GM12878 (cell line): ENCODE data around the gene ZFPM1. TPM values are rescaled to one million over a fixed set of nuclear protein-coding genes. Genes with fewer than 3 reads are reported as not detected.

ENCODE experiments used
- ATAC-seq: fragments of 200-7000 bp; cut with Tn5 transposase; 3 replicates; pipeline ENCODE4 v1.9.1; 2020; ENCODE audit warnings: mild to moderate bottlenecking, moderate library complexity
- BruUV-seq: library from RNA; stranded (reverse); fragments of 400-500 nt; replicated peaks from 2 replicates; lab custom pipeline; 2021; lab: Mats Ljungman, UMichigan
- CTCF ChIA-PET: fragments of 300-600 bp; sonication (Branson Sonifier 250); formaldehyde crosslinking; extraction: SDS; loops from one replicate; lab custom pipeline; 2021; ENCODE audit warnings: inconsistent platforms; lab: Yijun Ruan, JAX
- POLR2A ChIA-PET: fragments of 350-600 bp; formaldehyde crosslinking; extraction: SDS; loops from one replicate; lab custom pipeline; 2021; ENCODE audit warnings: inconsistent platforms; lab: Charles Lee
- RAD21 ChIA-PET: fragments of 300-600 bp; sonication (Branson Sonifier 250); formaldehyde crosslinking; loops from one replicate; lab custom pipeline; 2023; ENCODE audit warnings: antibody characterized with exemption; ENCODE audit not compliant: unreplicated experiment; lab: Charles Lee
- SMC1A ChIA-PET: fragments of 300-600 bp; sonication (Branson Sonifier 250); formaldehyde crosslinking; loops from one replicate; lab custom pipeline; 2023; ENCODE audit not compliant: unreplicated experiment, uncharacterized antibody; lab: Charles Lee
- DNase-seq: peaks from one replicate; pipeline ENCODE4 v3.0.0-alpha.2; 2011; ENCODE audit warnings: low read depth, low spot score
- FAIRE-seq: peaks from 3 replicates; lab custom pipeline; 2011; peaks lifted over from hg19 to GRCh38; lab: Jason Lieb, UNC
- H2AFZ ChIP-seq: 2 replicates; pipeline ENCODE4 v1.6.0; 2011; ENCODE audit warnings: low read depth, low read length, control low read depth; ENCODE audit not compliant: control insufficient read depth
- H3K27ac ChIP-seq: 2 replicates; pipeline ENCODE4 v1.5.1; 2011; ENCODE audit warnings: control low read depth; ENCODE audit not compliant: control insufficient read depth, insufficient read depth
- H3K27me3 ChIP-seq, 2 experiments: replicated peaks in 1 of 2; 2 replicates each; pipeline versions ENCODE4 v1.6.0 to v1.6.1; 2011; ENCODE audit warnings: low read length in 1 of 2; ENCODE audit not compliant: control insufficient read depth in 2 of 2, insufficient read depth in 2 of 2
- H3K36me3 ChIP-seq, 2 experiments: 2 replicates each; pipeline ENCODE4 v1.5.1; 2011; ENCODE audit warnings: low read length in 1 of 2; ENCODE audit not compliant: control insufficient read depth in 2 of 2, insufficient read depth in 2 of 2
- H3K4me1 ChIP-seq: 2 replicates; pipeline ENCODE4 v1.6.1; 2011; ENCODE audit warnings: mild to moderate bottlenecking, low read length, moderate library complexity, mixed read lengths; ENCODE audit not compliant: control insufficient read depth, insufficient read depth
- H3K4me2 ChIP-seq: 2 replicates; pipeline ENCODE4 v1.6.0; 2011; ENCODE audit warnings: control low read depth; ENCODE audit not compliant: control insufficient read depth, insufficient read depth
- H3K4me3 ChIP-seq: fragments of 200-600 bp; sonication (generic); 2 replicates; pipeline ENCODE4 v1.5.1; 2016
- H3K79me2 ChIP-seq: 2 replicates; pipeline ENCODE4 v1.6.0; 2011; ENCODE audit warnings: low read length; ENCODE audit not compliant: control insufficient read depth, insufficient read depth
- H3K9ac ChIP-seq: 2 replicates; pipeline ENCODE4 v1.8.0; 2011; ENCODE audit warnings: low read length, control low read depth, mixed read lengths; ENCODE audit not compliant: control insufficient read depth, insufficient read depth
- H3K9me3 ChIP-seq: replicated peaks from 3 replicates; pipeline ENCODE4 v1.5.1; 2011; ENCODE audit warnings: mild to moderate bottlenecking, low read length; ENCODE audit not compliant: control insufficient read depth, insufficient read depth
- H4K20me1 ChIP-seq: 2 replicates; pipeline ENCODE4 v1.6.0; 2011; ENCODE audit not compliant: control insufficient read depth, insufficient read depth
- BCL3 ChIP-seq: IDR thresholded peaks from 2 replicates; pipeline ENCODE4 v1.6.1; 2011; ENCODE audit warnings: borderline replicate concordance, low read depth, mild to moderate bottlenecking, moderate library complexity, low read length; ENCODE audit not compliant: insufficient read depth, poor library complexity, severe bottlenecking
- BMI1 ChIP-seq: fragments of 450-650 bp; IDR thresholded peaks from 2 replicates; pipeline ENCODE4 v1.6.1; 2016; ENCODE audit warnings: mild to moderate bottlenecking, moderate library complexity, borderline replicate concordance
- CHD4 ChIP-seq: fragments of 200-600 bp; sonication (generic); IDR thresholded peaks from 2 replicates; pipeline ENCODE4 v1.6.1; 2016; ENCODE audit warnings: mild to moderate bottlenecking
- ZSCAN29 ChIP-seq: fragments of 450-650 bp; IDR thresholded peaks from 2 replicates; pipeline ENCODE4 v1.6.1; 2017; ENCODE audit warnings: mild to moderate bottlenecking, moderate library complexity
- WGBS: methylation state at CpG from one replicate; pipeline ENCODE4 v1.1.6; 2016; ENCODE audit warnings: low lambda C conversion rate; ENCODE audit not compliant: insufficient replicate concordance, insufficient coverage; ENCODE audit errors: missing lambda C conversion rate; 5-methylcytosine and 5-hydroxymethylcytosine counted together
- in situ Hi-C: fragments of 300-500 bp; cut with MboI; formaldehyde crosslinking; loops from 9 replicates; pipeline ENCODE4 v1.14.3; 2018; ENCODE audit warnings: mixed read lengths
- intact Hi-C: fragments of 100-400 bp; cut with micrococcal nuclease; formaldehyde crosslinking; loops from one replicate; pipeline ENCODE4 v1.14.2; 2022; ENCODE audit not compliant: unreplicated experiment
- polyA plus RNA-seq, 11 experiments: library from polyadenylated mRNA; depleted of rRNA in 4 of 11; unstranded in 6 of 11; stranded (reverse) in 5 of 11; fragments of >200 nt; fragmentation: Nextera tagmentation in 4 of 11; fragmentation: Illumina TruSeq in 1 of 11; extraction: Ambion mirVana in 4 of 11; extraction: Trizol in 1 of 11; gene quantifications; 1 replicate in 1 of 11; 2 replicates in 10 of 11; pipeline versions ENCODE4 v1.2.1 to v1.2.3, GENCODE V29; 2011 to 2016; ENCODE audit warnings: inconsistent platforms in 2 of 11, missing spikeins in 2 of 11, low read depth in 1 of 11
- total RNA-seq, 4 experiments: library from RNA; depleted of rRNA in 3 of 4; stranded (reverse); fragments of >200 nt in 3 of 4; fragmentation: Illumina TruSeq in 1 of 4; extraction: Trizol in 1 of 4; gene quantifications; 2 replicates each; pipeline versions ENCODE4 v1.2.1 to v1.2.3, GENCODE V29; 2013 to 2021

The ZFPM1 gene
- total and polyA plus RNA-seq, 10 of the 15 experiments (the other 5 are each of a cell fraction or from before 2014, with no cell fraction given), result 0.02 to 5.1 (median 0.30) TPM

- WGBS, result 76% methylated on average over 26 of the region's 34 CpGs
- no peak overlapping the region for H3K4me2 ChIP-seq
- H3K36me3 ChIP-seq, result no peaks in the 10 kb centered on the region
- BruUV-seq, result no TSS peak
- RAD21 ChIA-PET, result no interaction called here
- intact Hi-C loops, result no loop called here
- TF ChIP-seq ZSCAN29, result no peak
- TF ChIP-seq BCL3, result no peak
- TF ChIP-seq BMI1, result no peak
- TF ChIP-seq CHD4, result no peak
- TF ChIP-seq, all 136 proteins: peak for 0
- Histone ChIP-seq H3K79me2 (no peaks in the 10 kb centered on the region), H3K27me3 (no peaks in the 10 kb centered on the region), H3K27ac (no peak overlapping the region), H2AFZ (no peak overlapping the region), H3K9ac (no peak overlapping the region), H3K9me3 (no peaks in the 10 kb centered on the region), H3K4me1 (no peaks in the 10 kb centered on the region), H3K4me3 (no peak overlapping the region), H4K20me1 (no peaks in the 10 kb centered on the region)
- POLR2A ChIA-PET, result no interaction called here
- no peak for DNase-seq
- CTCF ChIA-PET, result no interaction called here
- no peak for ATAC-seq
- in situ Hi-C loops, result loop anchor here (25.0 kb wide), 1 partner anchor 466 kb away; the partner anchor contains the start of gene BANP
- FAIRE-seq, result no peak
- SMC1A ChIA-PET, result no interaction called here
Observed at GRCh38 chr16:88428616-88429386, 24.3 kb upstream of the ZFPM1 start.
